Thoracic aorta (tissue), 2 donors: ENCODE data around the gene KNTC1. TPM values are rescaled to one million over a fixed set of nuclear protein-coding genes. Genes with fewer than 3 reads are reported as not detected.

Experiments used
- ATAC-seq: fragments of 150-250 bp; one replicate; pipeline ENCODE4 v1.8.0; 2017; ENCODE audit warnings: low read depth; ENCODE audit not compliant: insufficient number of reproducible peaks, low FRiP score
- DNase-seq: peaks from one replicate; pipeline ENCODE4 v3.0.0-alpha.2; 2020; ENCODE audit warnings: low spot score
- H3K27ac ChIP-seq, 2 donors: fragments of 200-600 bp; sonication (generic); 1 replicate in 1 of 2; 2 replicates in 1 of 2; pipeline ENCODE4 v1.5.1; 2016; ENCODE audit warnings: mild to moderate bottlenecking in 2 of 2, moderate library complexity in 2 of 2
- H3K27me3 ChIP-seq: fragments of 200-600 bp; sonication (generic); replicated peaks from 2 replicates; pipeline ENCODE4 v1.6.0; 2016; ENCODE audit warnings: mild to moderate bottlenecking; ENCODE audit not compliant: insufficient read depth
- H3K36me3 ChIP-seq: fragments of 200-600 bp; sonication (generic); one replicate; pipeline ENCODE4 v1.5.1; 2016
- H3K4me1 ChIP-seq, 2 donors: fragments of 200-600 bp; sonication (generic); 1 replicate in 1 of 2; 2 replicates in 1 of 2; pipeline versions ENCODE4 v1.5.1 to v1.6.0; 2016; ENCODE audit warnings: low read depth in 2 of 2, mild to moderate bottlenecking in 1 of 2; ENCODE audit not compliant: control insufficient read depth in 1 of 2
- H3K4me3 ChIP-seq: fragments of 200-600 bp; sonication (generic); 2 replicates; pipeline ENCODE4 v1.5.1; 2016; ENCODE audit warnings: mild to moderate bottlenecking
- H3K9me3 ChIP-seq: fragments of 200-600 bp; sonication (generic); 2 replicates; pipeline ENCODE4 v1.5.1; 2016
- total RNA-seq, 2 donors: library from RNA; depleted of rRNA; stranded (reverse); fragments of >200 nt; gene quantifications; one replicate each; pipeline versions ENCODE4 v1.1.0 to v1.2.3, GENCODE V29; 2016
- TF ChIP-seq, protein P1 (sequence below): fragments of 200-600 bp; sonication (generic); IDR thresholded peaks from one replicate; pipeline ENCODE4 v1.5.1; 2019; ENCODE audit warnings: antibody characterized with exemption

The KNTC1 gene
- total RNA-seq, 2 donors from 2014 or later = 11.4 to 24.4 TPM

DNA sequence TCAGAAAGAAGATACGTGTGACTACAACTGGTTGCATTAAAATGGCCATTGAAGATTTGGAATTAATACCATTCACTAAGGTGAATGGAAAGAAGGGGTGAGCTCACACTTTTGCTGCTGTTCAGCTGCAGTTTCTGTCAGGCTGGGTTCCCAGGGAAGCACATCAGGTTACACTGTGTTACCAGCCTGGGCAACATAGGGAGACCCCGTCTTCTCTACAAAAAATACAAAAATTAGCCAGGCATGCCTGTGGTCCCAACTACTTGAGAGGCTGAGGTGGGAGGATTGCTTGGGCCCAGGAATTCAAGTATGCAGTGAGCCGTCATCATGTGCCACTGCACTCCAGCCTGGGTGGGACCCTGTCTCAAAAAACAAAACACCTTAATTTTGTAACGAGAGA lies 13.4 kb upstream of the KNTC1 start:
- no peaks in the 10 kb centered on the region for H3K4me1 ChIP-seq
- H3K36me3 ChIP-seq = peaks cover 89% of the 10 kb centered on the region
- H3K9me3 ChIP-seq = no peaks in the 10 kb centered on the region
- no peak overlapping the region for H3K4me3 ChIP-seq
- ATAC-seq (no peak), DNase-seq (no peak)
- TF ChIP-seq, protein P1, sequence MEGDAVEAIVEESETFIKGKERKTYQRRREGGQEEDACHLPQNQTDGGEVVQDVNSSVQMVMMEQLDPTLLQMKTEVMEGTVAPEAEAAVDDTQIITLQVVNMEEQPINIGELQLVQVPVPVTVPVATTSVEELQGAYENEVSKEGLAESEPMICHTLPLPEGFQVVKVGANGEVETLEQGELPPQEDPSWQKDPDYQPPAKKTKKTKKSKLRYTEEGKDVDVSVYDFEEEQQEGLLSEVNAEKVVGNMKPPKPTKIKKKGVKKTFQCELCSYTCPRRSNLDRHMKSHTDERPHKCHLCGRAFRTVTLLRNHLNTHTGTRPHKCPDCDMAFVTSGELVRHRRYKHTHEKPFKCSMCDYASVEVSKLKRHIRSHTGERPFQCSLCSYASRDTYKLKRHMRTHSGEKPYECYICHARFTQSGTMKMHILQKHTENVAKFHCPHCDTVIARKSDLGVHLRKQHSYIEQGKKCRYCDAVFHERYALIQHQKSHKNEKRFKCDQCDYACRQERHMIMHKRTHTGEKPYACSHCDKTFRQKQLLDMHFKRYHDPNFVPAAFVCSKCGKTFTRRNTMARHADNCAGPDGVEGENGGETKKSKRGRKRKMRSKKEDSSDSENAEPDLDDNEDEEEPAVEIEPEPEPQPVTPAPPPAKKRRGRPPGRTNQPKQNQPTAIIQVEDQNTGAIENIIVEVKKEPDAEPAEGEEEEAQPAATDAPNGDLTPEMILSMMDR = no peak
- no peaks in the 10 kb centered on the region for H3K27me3 ChIP-seq
- H3K27ac ChIP-seq = no peak overlapping the region

DNA sequence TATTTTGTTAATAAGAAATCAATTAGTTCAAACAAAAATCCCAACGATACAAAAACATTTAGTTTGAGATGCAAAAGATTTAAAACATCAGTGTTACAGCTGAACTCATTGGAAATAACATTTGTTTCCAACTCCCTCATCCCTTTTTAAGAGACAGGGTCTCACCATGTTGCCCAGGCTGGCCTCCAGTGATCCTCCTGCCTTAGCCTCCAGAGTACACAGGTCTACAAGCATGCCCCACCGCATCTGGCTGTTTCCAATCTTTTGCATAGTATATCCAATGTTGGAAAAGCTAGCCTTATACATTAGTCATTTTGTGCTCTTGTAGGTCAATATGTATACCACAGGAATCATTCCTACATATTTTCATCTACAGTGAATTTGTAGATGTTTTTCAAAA lies 11.8 kb upstream of the KNTC1 start:
- Histone ChIP-seq H3K4me1 (no peaks in the 10 kb centered on the region), H3K4me3 (no peak overlapping the region), H3K9me3 (no peaks in the 10 kb centered on the region), H3K27ac (no peak overlapping the region), H3K27me3 (no peaks in the 10 kb centered on the region), H3K36me3 (peaks cover 83% of the 10 kb centered on the region)
- DNase-seq (no peak), ATAC-seq (no peak)
- TF ChIP-seq, protein P1 = no peak

DNA sequence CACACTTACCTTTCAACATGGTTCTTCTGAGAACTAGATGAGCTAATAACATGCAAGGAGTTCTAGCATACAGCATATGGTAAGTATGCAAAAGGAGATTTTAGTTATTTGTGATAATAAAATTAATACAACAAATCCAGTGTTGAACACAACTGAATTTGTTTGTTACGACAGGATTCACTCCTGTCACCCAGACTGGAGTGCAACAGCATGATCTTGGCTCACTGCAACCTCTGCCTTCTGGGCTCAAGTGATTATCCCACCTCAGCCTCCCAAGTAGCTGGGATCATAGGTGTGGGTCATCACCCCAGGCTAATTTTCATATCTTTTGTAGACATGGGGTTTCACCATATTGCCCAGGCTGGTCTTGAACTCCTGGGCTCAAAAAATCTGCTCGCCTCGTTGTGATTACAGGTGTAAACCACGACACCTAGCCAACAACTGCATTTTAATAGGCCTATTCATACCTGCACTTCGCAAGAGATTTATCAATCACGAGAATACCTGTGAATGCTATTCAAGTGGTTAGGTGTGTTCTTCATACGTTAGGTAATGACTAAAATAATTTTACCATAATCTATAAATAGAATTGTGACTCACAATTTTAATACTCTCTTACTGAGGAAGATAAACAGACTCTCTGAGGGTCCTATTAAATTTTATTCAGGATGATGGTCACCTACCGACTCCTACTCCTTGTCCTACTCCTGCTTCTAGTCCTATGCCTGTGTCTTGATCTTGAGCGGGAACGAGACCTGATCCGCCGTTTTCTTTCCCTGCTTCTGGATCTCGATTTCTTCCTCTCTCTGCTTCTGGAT lies 10.3 kb upstream of the KNTC1 start:
- no peaks in the 10 kb centered on the region for H3K27me3 ChIP-seq
- H3K36me3 ChIP-seq = peaks cover 83% of the 10 kb centered on the region
- DNase-seq = no peak
- ATAC-seq = no peak
- H3K27ac ChIP-seq = no peak overlapping the region
- peaks cover 0 to 4% of the 10 kb centered on the region in 2 donors for H3K4me1 ChIP-seq
- TF ChIP-seq, protein P1 = no peak
- H3K9me3 ChIP-seq = no peaks in the 10 kb centered on the region
- H3K4me3 ChIP-seq = no peak overlapping the region

DNA sequence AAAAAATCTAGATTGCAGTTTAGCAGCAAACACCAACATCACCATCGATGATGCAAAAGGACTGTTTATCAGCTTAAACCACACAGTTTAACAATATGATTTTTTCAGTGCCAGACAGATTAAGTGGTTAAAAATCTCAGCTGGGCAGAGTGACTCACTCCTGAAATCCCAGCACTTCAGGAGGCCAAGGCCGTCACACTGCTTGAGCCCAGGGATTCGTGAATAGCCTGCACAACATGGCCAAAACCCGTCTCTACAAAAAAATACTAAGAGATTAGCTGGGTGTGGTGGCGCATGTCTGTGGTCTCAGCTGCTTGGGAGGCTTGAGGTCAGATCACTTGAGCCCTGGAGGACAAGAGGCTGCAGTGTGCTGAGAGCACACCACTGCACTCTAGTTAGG lies 9.2 kb upstream of the KNTC1 start:
- Histone ChIP-seq H3K4me3 (no peak overlapping the region), H3K36me3 (peaks cover 74% of the 10 kb centered on the region), H3K4me1 (peaks cover 10 to 15% of the 10 kb centered on the region in 2 donors), H3K9me3 (no peaks in the 10 kb centered on the region), H3K27me3 (no peaks in the 10 kb centered on the region), H3K27ac (no peak overlapping the region)
- TF ChIP-seq, protein P1 = no peak
- DNase-seq (no peak), ATAC-seq (no peak)

DNA sequence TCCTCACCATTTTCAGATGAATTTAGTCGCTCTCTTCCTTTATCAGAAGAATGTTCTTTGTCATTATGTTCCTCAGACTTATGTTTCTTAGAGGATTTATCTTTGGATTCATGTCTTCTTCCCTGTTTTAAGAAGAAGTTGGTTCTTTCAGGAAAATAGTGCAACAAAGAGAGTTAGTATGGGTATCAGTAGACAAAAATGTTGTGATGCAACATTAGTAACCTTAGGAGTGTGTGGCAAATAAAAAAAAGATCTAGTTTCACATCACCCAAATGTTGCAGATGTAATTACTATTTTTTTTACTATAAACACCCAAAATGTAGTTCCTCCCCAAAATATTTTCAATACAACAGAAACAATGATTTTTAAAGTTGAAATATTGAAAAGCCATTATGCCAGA lies 8.1 kb upstream of the KNTC1 start:
- peaks cover 67% of the 10 kb centered on the region for H3K36me3 ChIP-seq
- H3K4me3 ChIP-seq = no peak overlapping the region
- no peak for ATAC-seq
- H3K9me3 ChIP-seq = no peaks in the 10 kb centered on the region
- no peak overlapping the region for H3K27ac ChIP-seq
- H3K4me1 ChIP-seq = peaks cover 18 to 26% of the 10 kb centered on the region in 2 donors
- no peak for DNase-seq
- TF ChIP-seq, protein P1 = no peak
- H3K27me3 ChIP-seq = no peaks in the 10 kb centered on the region
